ENCODE data around the gene SPPL3. TPM values are rescaled to one million over a fixed set of nuclear protein-coding genes. Genes with fewer than 3 reads are reported as not detected.

Gene SPPL3
- polyA plus RNA-seq, 1 experiment, result 22.1 TPM

- ChIA-PET POLR2A (no interaction called here), CTCF (no interaction called here)
- H3K27me3 ChIP-seq (ENCODE audit: control insufficient read depth, insufficient read depth, low read length), result no peaks in the 10 kb centered on the region
- H3K27ac ChIP-seq (ENCODE audit: low read depth, low read length), result no peak overlapping the region
- TF ChIP-seq, protein P1, sequence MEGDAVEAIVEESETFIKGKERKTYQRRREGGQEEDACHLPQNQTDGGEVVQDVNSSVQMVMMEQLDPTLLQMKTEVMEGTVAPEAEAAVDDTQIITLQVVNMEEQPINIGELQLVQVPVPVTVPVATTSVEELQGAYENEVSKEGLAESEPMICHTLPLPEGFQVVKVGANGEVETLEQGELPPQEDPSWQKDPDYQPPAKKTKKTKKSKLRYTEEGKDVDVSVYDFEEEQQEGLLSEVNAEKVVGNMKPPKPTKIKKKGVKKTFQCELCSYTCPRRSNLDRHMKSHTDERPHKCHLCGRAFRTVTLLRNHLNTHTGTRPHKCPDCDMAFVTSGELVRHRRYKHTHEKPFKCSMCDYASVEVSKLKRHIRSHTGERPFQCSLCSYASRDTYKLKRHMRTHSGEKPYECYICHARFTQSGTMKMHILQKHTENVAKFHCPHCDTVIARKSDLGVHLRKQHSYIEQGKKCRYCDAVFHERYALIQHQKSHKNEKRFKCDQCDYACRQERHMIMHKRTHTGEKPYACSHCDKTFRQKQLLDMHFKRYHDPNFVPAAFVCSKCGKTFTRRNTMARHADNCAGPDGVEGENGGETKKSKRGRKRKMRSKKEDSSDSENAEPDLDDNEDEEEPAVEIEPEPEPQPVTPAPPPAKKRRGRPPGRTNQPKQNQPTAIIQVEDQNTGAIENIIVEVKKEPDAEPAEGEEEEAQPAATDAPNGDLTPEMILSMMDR (IDR thresholded peaks at IDR 0.05; ENCODE audit: low read depth, low read length), result no peak
- H3K9me3 ChIP-seq (ENCODE audit: control insufficient read depth, insufficient read depth, low read length), result no peaks in the 10 kb centered on the region
- no peak overlapping the region for H3K4me3 ChIP-seq (ENCODE audit: low read depth, low read length)
- DNase-seq (ENCODE audit: low read depth, low spot score), result no peak
Observed at GRCh38 chr12:120817559-120818330, 86.4 kb downstream of the SPPL3 start.

DNA sequence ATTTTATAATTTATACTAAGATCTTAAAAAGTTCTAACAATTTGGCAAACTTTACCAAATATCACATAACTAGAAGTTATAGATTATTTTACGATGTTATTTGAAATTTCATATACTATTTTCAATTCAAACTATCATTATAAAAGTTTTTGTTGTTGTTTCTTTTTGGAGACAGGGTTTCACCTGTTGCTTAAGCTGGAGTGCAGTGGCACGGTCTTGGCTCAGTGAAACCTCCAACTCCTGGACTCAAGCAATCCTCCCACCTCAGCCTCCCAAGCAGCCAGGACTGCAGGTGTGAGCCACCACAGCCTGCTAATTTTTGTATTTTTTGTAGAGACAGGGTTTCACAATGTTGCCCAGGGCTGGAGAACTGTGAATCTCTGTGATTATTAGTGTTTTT lies 87.8 kb downstream of the SPPL3 start:
- no peaks in the 10 kb centered on the region for H3K9me3 ChIP-seq (ENCODE audit: control insufficient read depth, insufficient read depth, low read length)
- no peak overlapping the region for H3K27ac ChIP-seq (ENCODE audit: low read depth, low read length)
- H3K4me3 ChIP-seq (ENCODE audit: low read depth, low read length), result no peak overlapping the region
- no peaks in the 10 kb centered on the region for H3K27me3 ChIP-seq (ENCODE audit: control insufficient read depth, insufficient read depth, low read length)
- CTCF ChIA-PET, result no interaction called here
- DNase-seq (ENCODE audit: low read depth, low spot score), result no peak
- POLR2A ChIA-PET, result no interaction called here
- TF ChIP-seq, protein P1 (IDR thresholded peaks at IDR 0.05; ENCODE audit: low read depth, low read length), result no peak

DNA sequence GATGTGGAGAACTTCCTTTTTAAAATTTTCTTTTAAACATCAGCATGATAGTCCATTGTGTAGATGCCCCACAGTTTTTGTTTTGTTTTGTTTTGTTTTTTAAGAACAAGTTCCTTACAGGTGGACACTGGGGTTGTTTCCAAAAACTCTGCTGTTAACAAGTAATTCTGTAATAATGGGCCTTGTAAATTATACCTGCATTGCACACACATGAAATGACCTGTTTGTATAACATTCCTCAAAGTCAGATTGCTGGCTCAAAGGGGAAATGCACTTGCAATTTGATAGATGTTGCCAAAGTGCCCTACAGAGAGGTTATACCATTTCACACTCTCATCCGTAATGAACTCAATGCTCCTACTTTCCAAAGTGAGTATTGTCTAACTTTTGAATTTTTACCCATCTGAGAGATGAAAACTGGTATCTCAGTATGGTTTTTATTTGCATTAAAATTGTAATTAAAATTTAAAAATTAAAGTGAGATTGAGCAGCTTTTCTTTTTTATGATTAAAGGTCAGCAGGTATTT lies 89.2 kb downstream of the SPPL3 start:
- H3K9me3 ChIP-seq (ENCODE audit: control insufficient read depth, insufficient read depth, low read length), result no peaks in the 10 kb centered on the region
- ChIA-PET POLR2A (no interaction called here), CTCF (no interaction called here)
- H3K4me3 ChIP-seq (ENCODE audit: low read depth, low read length), result no peak overlapping the region
- H3K27me3 ChIP-seq (ENCODE audit: control insufficient read depth, insufficient read depth, low read length), result no peaks in the 10 kb centered on the region
- no peak for DNase-seq (ENCODE audit: low read depth, low spot score)
- no peak overlapping the region for H3K27ac ChIP-seq (ENCODE audit: low read depth, low read length)
- TF ChIP-seq, protein P1 (IDR thresholded peaks at IDR 0.05; ENCODE audit: low read depth, low read length), result no peak

DNA sequence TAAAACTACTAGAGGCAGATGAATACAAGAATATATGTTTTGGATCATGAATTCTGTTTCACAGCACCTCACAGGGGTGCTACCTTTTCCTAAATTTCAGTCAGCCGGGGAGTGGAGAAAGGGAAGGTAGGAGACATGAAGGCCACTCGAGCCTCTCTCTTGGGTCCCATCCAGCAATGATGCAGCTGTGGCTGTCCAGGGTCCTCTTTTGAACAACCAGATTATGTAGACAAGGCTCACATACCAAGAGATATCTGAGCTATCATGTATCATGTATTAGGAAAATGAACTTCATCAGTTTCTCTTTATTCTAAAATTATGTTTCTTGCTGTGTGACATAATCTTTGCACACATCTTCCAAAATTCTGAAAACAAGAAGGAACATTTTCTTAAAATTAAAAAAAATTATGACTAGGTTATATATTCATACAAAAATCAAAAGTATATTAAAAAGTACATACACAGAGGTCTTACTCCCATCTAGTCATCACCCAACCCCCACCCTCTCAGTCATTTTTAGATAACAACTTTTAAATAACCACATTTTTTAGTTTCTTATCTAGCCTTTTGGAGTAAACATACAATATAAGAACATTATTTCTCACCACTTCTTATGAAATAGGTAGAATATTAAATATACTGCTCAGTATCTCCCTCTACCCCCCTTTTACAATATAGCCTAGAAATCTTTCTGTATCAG lies 89.8 kb downstream of the SPPL3 start:
- TF ChIP-seq, protein P1 (IDR thresholded peaks at IDR 0.05; ENCODE audit: low read depth, low read length), result no peak
- H3K4me3 ChIP-seq (ENCODE audit: low read depth, low read length), result no peak overlapping the region
- H3K9me3 ChIP-seq (ENCODE audit: control insufficient read depth, insufficient read depth, low read length), result no peaks in the 10 kb centered on the region
- no peaks in the 10 kb centered on the region for H3K27me3 ChIP-seq (ENCODE audit: control insufficient read depth, insufficient read depth, low read length)
- no peak for DNase-seq (ENCODE audit: low read depth, low spot score)
- no peak overlapping the region for H3K27ac ChIP-seq (ENCODE audit: low read depth, low read length)
- POLR2A ChIA-PET, result no interaction called here
- CTCF ChIA-PET, result no interaction called here

GRCh38 chr12:120813588-120814153 lies 90.5 kb downstream of the SPPL3 start:
- TF ChIP-seq, protein P1 (IDR thresholded peaks at IDR 0.05; ENCODE audit: low read depth, low read length), result no peak
- no peaks in the 10 kb centered on the region for H3K9me3 ChIP-seq (ENCODE audit: control insufficient read depth, insufficient read depth, low read length)
- no peak overlapping the region for H3K27ac ChIP-seq (ENCODE audit: low read depth, low read length)
- ChIA-PET CTCF (no interaction called here), POLR2A (no interaction called here)
- H3K4me3 ChIP-seq (ENCODE audit: low read depth, low read length), result no peak overlapping the region
- DNase-seq (ENCODE audit: low read depth, low spot score), result no peak
- no peaks in the 10 kb centered on the region for H3K27me3 ChIP-seq (ENCODE audit: control insufficient read depth, insufficient read depth, low read length)
